GM11168 (cell line): ENCODE data around the gene USP43.
"Not testable (repeated sequence)": the region's sequence is repeated elsewhere in the genome, so short reads cannot be mapped to it uniquely, and the experiment has no call there.

Experiments
- in situ Hi-C: fragments of 300-500 bp; cut with MboI; formaldehyde crosslinking; loops from one replicate; pipeline ENCODE4 v1.12.0; 2022; ENCODE audit warnings: low sequenced_read_pairs; ENCODE audit not compliant: unreplicated experiment

Gene USP43

GRCh38 chr17:9661027-9661426 is 15.7 kb downstream of the USP43 start:
- in situ Hi-C loops, result no loop called here

GRCh38 chr17:9663511-9663910 is 18.2 kb downstream of the USP43 start:
- in situ Hi-C loops, result not testable (repeated sequence)

- in situ Hi-C loops, result no loop called here
Observed at GRCh38 chr17:9666461-9667050, 21.2 kb downstream of the USP43 start.

GRCh38 chr17:9668517-9668916 is 23.2 kb downstream of the USP43 start:
- in situ Hi-C loops, result no loop called here

GRCh38 chr17:9669551-9670008 is 24.3 kb downstream of the USP43 start:
- in situ Hi-C loops, result no loop called here

- in situ Hi-C loops, result no loop called here
Observed at GRCh38 chr17:9670596-9670995, 25.3 kb downstream of the USP43 start.

- in situ Hi-C loops, result no loop called here
Observed at GRCh38 chr17:9671559-9671958, 26.2 kb downstream of the USP43 start.

GRCh38 chr17:9672266-9672665 is 26.9 kb downstream of the USP43 start:
- in situ Hi-C loops, result no loop called here

- in situ Hi-C loops, result no loop called here
Observed at GRCh38 chr17:9672691-9673090, 27.4 kb downstream of the USP43 start.

- in situ Hi-C loops, result no loop called here
Observed at GRCh38 chr17:9676084-9676483, 30.8 kb downstream of the USP43 start.

- in situ Hi-C loops, result no loop called here
Observed at GRCh38 chr17:9676820-9677310, 31.5 kb downstream of the USP43 start.

GRCh38 chr17:9677411-9677810 is 32.1 kb downstream of the USP43 start:
- in situ Hi-C loops, result no loop called here

GRCh38 chr17:9677896-9678295 is 32.6 kb downstream of the USP43 start:
- in situ Hi-C loops, result no loop called here

GRCh38 chr17:9684955-9685621 is 39.8 kb downstream of the USP43 start:
- in situ Hi-C loops, result no loop called here

GRCh38 chr17:9693755-9694154 is 48.4 kb downstream of the USP43 start:
- in situ Hi-C loops, result no loop called here

- in situ Hi-C loops, result no loop called here
Observed at GRCh38 chr17:9696279-9697044, 51.1 kb downstream of the USP43 start.

GRCh38 chr17:9700136-9700535 is 54.8 kb downstream of the USP43 start:
- in situ Hi-C loops, result no loop called here

GRCh38 chr17:9700754-9701476 is 55.6 kb downstream of the USP43 start:
- in situ Hi-C loops, result no loop called here

- in situ Hi-C loops, result no loop called here
Observed at GRCh38 chr17:9702482-9702881, 57.2 kb downstream of the USP43 start.

- in situ Hi-C loops, result no loop called here
Observed at GRCh38 chr17:9702914-9703780, 57.8 kb downstream of the USP43 start.
